Astrocyte of the cerebellum (primary cell): ENCODE data around the gene MT1H.
"Not testable (repeated sequence)": the region's sequence is repeated elsewhere in the genome, so short reads cannot be mapped to it uniquely, and the experiment has no call there.

Experiments used
- DNase-seq: peaks from one replicate; pipeline ENCODE4 v3.0.0-alpha.2; 2011; ENCODE audit warnings: low read depth
- H3K4me3 ChIP-seq: 2 replicates; pipeline ENCODE4 v1.5.1; 2011; ENCODE audit warnings: mild to moderate bottlenecking, low read depth, low read length, moderate library complexity
- in situ Hi-C: cut with HindIII; loops from 2 replicates; pipeline ENCODE4 v1.10.0; 2017; ENCODE audit warnings: low sequenced_read_pairs
- TF ChIP-seq, protein P1 (sequence below): IDR thresholded peaks from 2 replicates; pipeline ENCODE4 v1.5.1; 2012; ENCODE audit warnings: low read length, low read depth, moderate library complexity, mild to moderate bottlenecking; ENCODE audit errors: missing control alignments

Gene MT1H

GRCh38 chr16:56664506-56664905, 5.1 kb upstream of the MT1H start:
- DNase-seq: no peak
- TF ChIP-seq, protein P1, sequence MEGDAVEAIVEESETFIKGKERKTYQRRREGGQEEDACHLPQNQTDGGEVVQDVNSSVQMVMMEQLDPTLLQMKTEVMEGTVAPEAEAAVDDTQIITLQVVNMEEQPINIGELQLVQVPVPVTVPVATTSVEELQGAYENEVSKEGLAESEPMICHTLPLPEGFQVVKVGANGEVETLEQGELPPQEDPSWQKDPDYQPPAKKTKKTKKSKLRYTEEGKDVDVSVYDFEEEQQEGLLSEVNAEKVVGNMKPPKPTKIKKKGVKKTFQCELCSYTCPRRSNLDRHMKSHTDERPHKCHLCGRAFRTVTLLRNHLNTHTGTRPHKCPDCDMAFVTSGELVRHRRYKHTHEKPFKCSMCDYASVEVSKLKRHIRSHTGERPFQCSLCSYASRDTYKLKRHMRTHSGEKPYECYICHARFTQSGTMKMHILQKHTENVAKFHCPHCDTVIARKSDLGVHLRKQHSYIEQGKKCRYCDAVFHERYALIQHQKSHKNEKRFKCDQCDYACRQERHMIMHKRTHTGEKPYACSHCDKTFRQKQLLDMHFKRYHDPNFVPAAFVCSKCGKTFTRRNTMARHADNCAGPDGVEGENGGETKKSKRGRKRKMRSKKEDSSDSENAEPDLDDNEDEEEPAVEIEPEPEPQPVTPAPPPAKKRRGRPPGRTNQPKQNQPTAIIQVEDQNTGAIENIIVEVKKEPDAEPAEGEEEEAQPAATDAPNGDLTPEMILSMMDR: no peak
- in situ Hi-C loops: no loop called here
- no peak overlapping the region for H3K4me3 ChIP-seq

GRCh38 chr16:56665286-56666261, 4.0 kb upstream of the MT1H start:
- H3K4me3 ChIP-seq, DNase-seq, in situ Hi-C loops: not testable (repeated sequence)

DNA sequence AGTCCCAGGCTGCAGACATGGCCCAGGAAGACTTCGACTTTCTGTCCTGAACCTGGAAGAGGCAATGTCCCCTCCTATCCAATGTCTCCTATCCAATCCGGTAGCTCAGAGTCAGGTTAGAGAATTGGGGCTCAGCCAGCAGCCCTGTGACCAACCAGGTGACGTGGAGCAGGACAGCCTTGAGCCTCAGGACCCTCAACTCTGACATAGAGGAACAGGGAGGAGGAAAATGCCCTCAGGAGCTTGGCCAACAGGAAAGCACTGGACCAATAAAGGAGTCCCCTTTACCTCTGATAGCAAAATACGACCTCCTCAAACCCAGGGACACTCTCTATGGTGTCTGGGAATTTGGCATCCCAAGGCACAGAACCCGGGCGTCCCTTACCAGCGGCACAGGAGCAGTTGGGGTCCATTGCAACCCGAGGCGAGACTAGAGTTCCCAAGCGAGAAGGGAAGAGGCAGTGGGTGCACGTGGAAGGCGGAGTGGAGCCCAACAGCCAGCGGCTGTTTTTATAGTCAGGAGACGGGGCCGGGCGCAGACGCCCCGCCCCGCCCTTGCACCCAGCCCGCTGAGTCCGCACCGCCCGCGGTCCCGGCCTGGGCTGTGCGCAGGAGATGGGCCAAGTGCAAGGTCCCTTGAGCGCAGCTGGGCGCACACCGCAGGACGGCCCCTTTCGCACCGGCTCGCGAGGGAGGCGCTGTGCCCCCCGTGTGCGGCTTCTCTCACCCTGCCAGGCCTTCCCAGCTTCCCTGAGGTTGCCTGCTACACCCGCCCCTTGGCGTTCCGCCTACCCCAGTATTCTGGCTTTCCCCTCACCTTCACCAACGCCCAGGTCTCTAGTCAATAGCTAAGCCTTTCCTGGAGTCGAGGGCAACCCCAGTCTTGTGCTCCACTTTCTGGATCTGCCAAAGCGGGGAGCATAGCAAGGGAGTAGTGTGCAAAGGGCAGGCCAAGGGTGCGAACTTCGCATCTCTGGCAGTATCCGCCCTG, 1.7 kb upstream of the MT1H start, which contains the start of gene MT1G:
TSS of gene MT1G (minus strand) at position 485 of the 991 bp plus-strand sequence. CDS start at position 413, 72 bp downstream.
- in situ Hi-C loops: no loop called here
- peak within 1 kb of the TSS; percentile 8 for H3K4me3 ChIP-seq
- TF ChIP-seq, protein P1: no peak
- no peak for DNase-seq

- TF ChIP-seq, protein P1: no peak
- DNase-seq: no peak
- in situ Hi-C loops: no loop called here
- H3K4me3 ChIP-seq: no peak overlapping the region
Measured at GRCh38 chr16:56669840-56670619, 416 bp downstream of the MT1H start.

- DNase-seq: no peak
- H3K4me3 ChIP-seq: no peak overlapping the region
- in situ Hi-C loops: no loop called here
- TF ChIP-seq, protein P1: no peak
Measured at GRCh38 chr16:56670620-56670934, 963 bp downstream of the MT1H start.

- DNase-seq: peak; percentile 41
- in situ Hi-C loops, H3K4me3 ChIP-seq: not testable (repeated sequence)
Measured at GRCh38 chr16:56671691-56672090, 2.1 kb downstream of the MT1H start.

DNA sequence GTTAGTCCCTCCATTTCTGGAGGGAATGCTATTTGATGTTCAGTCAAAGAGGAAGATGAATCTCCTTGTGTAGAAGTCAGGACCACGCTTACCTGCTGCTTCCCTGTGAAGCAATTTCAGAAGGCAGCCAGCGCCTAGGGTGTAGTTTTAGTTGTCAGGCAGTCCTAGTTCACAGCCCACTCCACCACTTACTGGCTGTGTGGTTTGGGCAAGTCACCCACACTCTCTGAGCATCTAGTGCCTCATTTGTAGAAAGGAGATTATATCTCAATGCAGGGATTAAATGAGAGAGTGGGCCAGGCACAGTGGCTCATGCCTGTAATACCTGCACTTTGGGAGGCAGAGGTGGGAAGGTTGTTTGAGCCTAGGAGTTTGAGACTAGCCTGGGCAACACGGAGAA, 2.6 kb downstream of the MT1H start:
- H3K4me3 ChIP-seq, in situ Hi-C loops, DNase-seq: not testable (repeated sequence)
